SK-N-SH treated with all-trans-retinoic acid at 6 μM for 48 hours (cell line): ENCODE data around the gene ARHGAP10.

Experiments used
- ARNTL ChIP-seq: fragments of 450-650 bp; formaldehyde crosslinking; IDR thresholded peaks from 2 replicates; pipeline ENCODE4 v1.5.0; 2020; ENCODE audit warnings: low read depth, mild to moderate bottlenecking, moderate library complexity, borderline replicate concordance
- OSR1 ChIP-seq: fragments of 250-450 bp; sonication (Bioruptor Pico); IDR thresholded peaks from 2 replicates; pipeline ENCODE4 v1.8.0; 2022; ENCODE audit warnings: moderate library complexity, mild to moderate bottlenecking, inconsistent platforms
- PPARA ChIP-seq: fragments of 250-450 bp; sonication (Bioruptor Pico); IDR thresholded peaks from 2 replicates; pipeline ENCODE4 v1.5.0; 2020; ENCODE audit warnings: mild to moderate bottlenecking, borderline replicate concordance
- RARB ChIP-seq: fragments of 250-450 bp; sonication (Bioruptor Pico); IDR thresholded peaks from 2 replicates; pipeline ENCODE4 v1.8.0; 2021; ENCODE audit warnings: mild to moderate bottlenecking, moderate library complexity
- TOX ChIP-seq: fragments of 250-450 bp; sonication (Bioruptor Pico); IDR thresholded peaks from 2 replicates; pipeline ENCODE4 v1.8.0; 2021; ENCODE audit warnings: mild to moderate bottlenecking, moderate library complexity, borderline replicate concordance
- ZC3H10 ChIP-seq: fragments of 250-450 bp; sonication (Bioruptor Pico); IDR thresholded peaks from 2 replicates; pipeline ENCODE4 v1.5.1; 2021; ENCODE audit warnings: mild to moderate bottlenecking, moderate library complexity
- ZFP3 ChIP-seq: fragments of 250-450 bp; sonication (Bioruptor Pico); IDR thresholded peaks from 2 replicates; pipeline ENCODE4 v1.5.0; 2020; ENCODE audit warnings: mild to moderate bottlenecking, moderate library complexity
- ZFP30 ChIP-seq: fragments of 450-650 bp; formaldehyde crosslinking; IDR thresholded peaks from 2 replicates; pipeline ENCODE4 v1.5.0; 2022; ENCODE audit warnings: mild to moderate bottlenecking, moderate library complexity
- ZNF565 ChIP-seq: fragments of 450-650 bp; formaldehyde crosslinking; conservative IDR thresholded peaks from 2 replicates; pipeline ENCODE4 v1.5.0; 2020; ENCODE audit warnings: low read depth, mild to moderate bottlenecking, moderate library complexity
- TF ChIP-seq, protein P1 (sequence below): fragments of 250-450 bp; sonication (Bioruptor Pico); IDR thresholded peaks from 2 replicates; pipeline ENCODE4 v1.5.1; 2021; ENCODE audit warnings: mild to moderate bottlenecking, moderate library complexity
- TF ChIP-seq, protein P2 (sequence below): fragments of 250-450 bp; sonication (Bioruptor Pico); IDR thresholded peaks from 2 replicates; pipeline ENCODE4 v1.8.0; 2020; ENCODE audit warnings: mild to moderate bottlenecking, moderate library complexity, borderline replicate concordance

DNA sequence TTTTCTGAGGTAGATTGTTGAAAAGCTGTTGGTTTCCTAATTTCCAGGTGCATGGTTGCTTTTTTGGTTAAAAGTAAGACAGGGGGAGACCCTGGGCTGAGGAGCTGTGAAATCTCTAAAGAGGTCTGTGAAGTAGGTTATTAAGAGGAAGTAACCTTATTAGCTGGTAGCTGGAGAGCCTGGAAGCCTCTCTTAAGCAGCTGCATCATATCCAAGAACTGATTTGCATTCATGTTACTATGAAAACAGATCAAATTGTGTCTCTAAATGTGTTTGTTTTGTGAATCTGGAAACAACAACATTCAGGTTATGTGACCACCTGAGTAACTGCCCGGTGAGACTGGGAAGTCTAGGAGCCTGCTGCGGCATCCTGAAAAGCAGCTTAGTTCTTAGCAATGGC lies 54.1 kb downstream of the ARHGAP10 start:
- TF ChIP-seq, protein P1, sequence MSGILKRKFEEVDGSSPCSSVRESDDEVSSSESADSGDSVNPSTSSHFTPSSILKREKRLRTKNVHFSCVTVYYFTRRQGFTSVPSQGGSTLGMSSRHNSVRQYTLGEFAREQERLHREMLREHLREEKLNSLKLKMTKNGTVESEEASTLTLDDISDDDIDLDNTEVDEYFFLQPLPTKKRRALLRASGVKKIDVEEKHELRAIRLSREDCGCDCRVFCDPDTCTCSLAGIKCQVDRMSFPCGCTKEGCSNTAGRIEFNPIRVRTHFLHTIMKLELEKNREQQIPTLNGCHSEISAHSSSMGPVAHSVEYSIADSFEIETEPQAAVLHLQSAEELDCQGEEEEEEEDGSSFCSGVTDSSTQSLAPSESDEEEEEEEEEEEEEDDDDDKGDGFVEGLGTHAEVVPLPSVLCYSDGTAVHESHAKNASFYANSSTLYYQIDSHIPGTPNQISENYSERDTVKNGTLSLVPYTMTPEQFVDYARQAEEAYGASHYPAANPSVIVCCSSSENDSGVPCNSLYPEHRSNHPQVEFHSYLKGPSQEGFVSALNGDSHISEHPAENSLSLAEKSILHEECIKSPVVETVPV = no peak
- no peak for TF ChIP-seq OSR1
- TF ChIP-seq PPARA (CRISPR knock-in tag) = no peak
- TF ChIP-seq ZFP3 = no peak
- TF ChIP-seq, protein P2, sequence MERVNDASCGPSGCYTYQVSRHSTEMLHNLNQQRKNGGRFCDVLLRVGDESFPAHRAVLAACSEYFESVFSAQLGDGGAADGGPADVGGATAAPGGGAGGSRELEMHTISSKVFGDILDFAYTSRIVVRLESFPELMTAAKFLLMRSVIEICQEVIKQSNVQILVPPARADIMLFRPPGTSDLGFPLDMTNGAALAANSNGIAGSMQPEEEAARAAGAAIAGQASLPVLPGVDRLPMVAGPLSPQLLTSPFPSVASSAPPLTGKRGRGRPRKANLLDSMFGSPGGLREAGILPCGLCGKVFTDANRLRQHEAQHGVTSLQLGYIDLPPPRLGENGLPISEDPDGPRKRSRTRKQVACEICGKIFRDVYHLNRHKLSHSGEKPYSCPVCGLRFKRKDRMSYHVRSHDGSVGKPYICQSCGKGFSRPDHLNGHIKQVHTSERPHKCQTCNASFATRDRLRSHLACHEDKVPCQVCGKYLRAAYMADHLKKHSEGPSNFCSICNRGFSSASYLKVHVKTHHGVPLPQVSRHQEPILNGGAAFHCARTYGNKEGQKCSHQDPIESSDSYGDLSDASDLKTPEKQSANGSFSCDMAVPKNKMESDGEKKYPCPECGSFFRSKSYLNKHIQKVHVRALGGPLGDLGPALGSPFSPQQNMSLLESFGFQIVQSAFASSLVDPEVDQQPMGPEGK (CRISPR knock-in tag) = no peak
- TF ChIP-seq RARB = no peak
- no peak for TF ChIP-seq ZNF565 (CRISPR knock-in tag)
- no peak for TF ChIP-seq TOX
- no peak for TF ChIP-seq ZFP30
- no peak for TF ChIP-seq ZC3H10
- TF ChIP-seq ARNTL (CRISPR knock-in tag) = no peak
